Muscle of leg (tissue), 11 donors: ENCODE measurements around the gene LMNA. TPM values are rescaled to one million over a fixed set of nuclear protein-coding genes. Genes with fewer than 3 reads are reported as not detected.

Experiments
- DNase-seq: peaks from one replicate; pipeline ENCODE4 v3.0.0; 2013
- H3K27ac ChIP-seq: one replicate; pipeline ENCODE4 v1.5.1; 2013; ENCODE audit warnings: mild to moderate bottlenecking, low read length, control low read depth
- H3K27me3 ChIP-seq: one replicate; pipeline ENCODE4 v1.6.1; 2013; ENCODE audit warnings: low read length; ENCODE audit not compliant: control insufficient read depth, insufficient read depth
- H3K36me3 ChIP-seq: one replicate; pipeline ENCODE4 v1.6.1; 2013; ENCODE audit warnings: low read length; ENCODE audit not compliant: control insufficient read depth, insufficient read depth
- H3K4me1 ChIP-seq: one replicate; pipeline ENCODE4 v1.6.1; 2013; ENCODE audit warnings: low read length; ENCODE audit not compliant: control insufficient read depth, insufficient read depth
- H3K4me3 ChIP-seq: one replicate; pipeline ENCODE4 v1.5.1; 2013; ENCODE audit warnings: low read length, control low read depth
- H3K9me3 ChIP-seq: replicated peaks from 2 replicates; pipeline ENCODE4 v1.6.1; 2013; ENCODE audit warnings: low read depth, low read length; ENCODE audit not compliant: control insufficient read depth
- WGBS: methylation state at CpG from one replicate; pipeline ENCODE4 v1.1.5; 2013; ENCODE audit warnings: missing lambda C conversion rate; ENCODE audit not compliant: insufficient coverage; 5-methylcytosine and 5-hydroxymethylcytosine counted together
- polyA plus RNA-seq, 8 donors: library from polyadenylated mRNA; unstranded; fragments of 120-200 nt; gene quantifications; one replicate each; pipeline versions ENCODE4 v1.2.1 to v1.2.3, GENCODE V29; 2013; ENCODE audit warnings: inconsistent platforms in 1 of 8, low replicate concordance in 1 of 8; ENCODE audit not compliant: insufficient read length in 8 of 8, insufficient read depth in 1 of 8
- total RNA-seq: library from RNA; stranded (reverse); fragments of 120-200 nt; gene quantifications from one replicate; pipeline ENCODE4 v1.2.4, GENCODE V29; 2013

LMNA gene
- total and polyA plus RNA-seq, 9 donors: 335 to 408 (median 371) TPM

DNA sequence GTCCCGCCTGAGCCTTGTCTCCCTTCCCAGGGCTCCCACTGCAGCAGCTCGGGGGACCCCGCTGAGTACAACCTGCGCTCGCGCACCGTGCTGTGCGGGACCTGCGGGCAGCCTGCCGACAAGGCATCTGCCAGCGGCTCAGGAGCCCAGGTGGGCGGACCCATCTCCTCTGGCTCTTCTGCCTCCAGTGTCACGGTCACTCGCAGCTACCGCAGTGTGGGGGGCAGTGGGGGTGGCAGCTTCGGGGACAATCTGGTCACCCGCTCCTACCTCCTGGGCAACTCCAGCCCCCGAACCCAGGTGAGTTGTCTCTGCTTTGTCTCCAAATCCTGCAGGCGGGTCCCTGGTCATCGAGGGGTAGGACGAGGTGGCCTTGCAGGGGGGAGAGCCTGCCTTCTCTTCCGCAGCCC lies 24.0 kb downstream of the LMNA start:
- no peak for DNase-seq
- Histone ChIP-seq H3K27ac (no peak overlapping the region), H3K27me3 (no peaks in the 10 kb centered on the region), H3K4me3 (no peak overlapping the region), H3K9me3 (no peaks in the 10 kb centered on the region), H3K4me1 (peaks cover 9% of the 10 kb centered on the region), H3K36me3 (peaks cover 75% of the 10 kb centered on the region)
- WGBS: 86% methylated on average over 15 of the region's 22 CpGs

DNA sequence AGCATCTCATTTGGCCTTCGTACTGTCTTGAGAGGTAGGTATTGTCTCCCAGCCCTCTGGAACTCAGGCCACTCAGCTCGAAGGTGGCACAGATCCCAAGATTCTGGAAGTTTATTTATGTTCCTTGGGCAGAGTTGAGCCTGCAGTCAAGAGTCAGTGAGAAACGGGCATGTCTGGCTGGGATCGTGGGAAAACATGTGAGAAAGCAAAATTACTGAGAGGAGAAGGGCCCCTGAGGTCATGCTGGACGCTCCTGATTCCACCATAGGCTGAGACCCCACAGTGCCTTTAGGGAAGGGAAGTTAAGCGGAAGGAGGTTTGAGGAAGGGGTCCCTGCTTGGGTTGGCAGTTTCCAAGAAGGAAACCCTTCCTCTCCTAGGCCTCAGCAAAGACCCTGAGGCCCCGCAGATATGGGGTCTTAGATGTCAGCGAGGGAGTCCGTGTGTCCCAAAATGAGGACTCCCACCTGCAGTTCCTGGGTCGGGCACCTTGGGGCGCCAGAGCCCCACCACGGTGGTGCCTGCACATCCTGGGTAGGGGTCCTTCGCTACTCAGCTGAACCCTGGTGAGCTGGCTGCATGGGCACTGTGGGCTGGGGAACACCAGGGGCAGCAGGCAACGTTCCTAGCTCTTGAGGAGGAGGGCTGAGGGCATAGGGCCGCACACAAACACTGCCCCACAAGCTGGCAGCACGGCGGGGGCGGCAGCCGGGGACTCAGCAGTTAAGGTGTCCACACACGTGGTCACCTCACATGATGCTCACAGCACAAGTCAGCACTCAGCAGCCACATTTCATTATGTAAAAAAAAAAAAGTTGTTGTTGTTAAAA lies 26.6 kb downstream of the LMNA start:
- DNase-seq: peak; percentile 76
- H3K27ac ChIP-seq: peak overlapping the region; percentile 15
- H3K36me3 ChIP-seq: peaks cover 49% of the 10 kb centered on the region
- no peaks in the 10 kb centered on the region for H3K27me3 ChIP-seq
- WGBS: 26% methylated on average over 10 of the region's 20 CpGs
- H3K4me3 ChIP-seq: no peak overlapping the region
- H3K4me1 ChIP-seq: peaks cover 12% of the 10 kb centered on the region
- no peaks in the 10 kb centered on the region for H3K9me3 ChIP-seq

DNA sequence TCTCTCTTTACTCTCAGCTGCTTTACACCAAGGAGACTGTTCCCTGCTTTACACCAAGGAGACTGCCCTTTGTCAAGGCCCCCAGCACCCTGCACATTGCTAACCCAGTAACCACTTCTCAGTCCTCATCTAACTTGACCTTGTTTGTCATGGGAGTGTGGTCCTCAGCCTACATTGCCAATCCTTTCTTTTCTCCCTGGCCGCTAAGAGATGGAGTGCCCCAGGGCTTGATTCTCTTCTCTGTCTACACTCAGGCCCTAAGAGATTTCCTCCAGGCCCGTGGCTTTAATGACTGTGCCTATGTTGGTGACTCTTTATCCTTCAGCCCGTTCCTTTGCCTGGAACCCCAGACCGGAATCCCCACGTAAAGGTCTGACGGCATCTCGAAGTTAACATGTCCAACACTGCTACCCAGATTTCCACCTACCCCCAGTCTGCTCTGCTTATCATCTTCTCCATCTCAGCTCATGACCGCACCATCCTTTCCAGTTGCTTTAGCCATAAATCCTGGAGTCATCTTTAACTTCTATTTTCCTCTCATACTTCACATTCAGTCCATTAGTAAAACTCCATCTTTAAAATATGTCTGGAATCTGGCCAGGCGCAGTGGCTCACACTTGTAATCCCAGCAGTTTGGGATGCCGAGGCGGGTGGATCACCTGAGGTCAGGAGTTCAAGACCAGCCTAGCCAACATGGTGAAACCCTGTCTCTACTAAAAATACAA lies 29.4 kb downstream of the LMNA start:
- no peaks in the 10 kb centered on the region for H3K9me3 ChIP-seq
- no peak overlapping the region for H3K4me3 ChIP-seq
- no peak overlapping the region for H3K27ac ChIP-seq
- DNase-seq: no peak
- H3K36me3 ChIP-seq: peaks cover 21% of the 10 kb centered on the region
- 65% methylated on average over 11 of the region's 11 CpGs for WGBS
- H3K4me1 ChIP-seq: peaks cover 26% of the 10 kb centered on the region
- H3K27me3 ChIP-seq: peaks cover 18% of the 10 kb centered on the region

DNA sequence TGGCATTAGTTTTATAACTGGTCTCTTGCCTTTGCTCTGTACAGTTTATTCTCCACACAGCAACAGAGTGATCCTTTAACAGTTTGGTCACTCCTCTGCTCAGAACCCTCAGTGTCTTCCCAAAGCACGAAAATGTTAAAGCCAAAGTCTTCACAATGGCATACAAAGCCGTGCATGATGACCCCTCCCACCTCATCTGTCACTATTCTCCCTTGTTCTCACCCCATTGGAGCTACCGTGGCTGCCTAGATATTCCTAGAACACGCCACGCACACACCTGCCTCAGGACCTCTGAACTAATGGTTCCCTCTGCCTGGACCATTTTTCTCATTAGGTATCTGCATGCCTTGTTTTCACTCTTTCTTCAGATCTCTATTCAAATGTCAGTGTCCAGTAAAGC lies 30.2 kb downstream of the LMNA start:
- no peak overlapping the region for H3K27ac ChIP-seq
- DNase-seq: no peak
- 56% methylated on average over 5 of the region's 5 CpGs for WGBS
- H3K4me3 ChIP-seq: no peak overlapping the region
- peaks cover 14% of the 10 kb centered on the region for H3K36me3 ChIP-seq
- H3K4me1 ChIP-seq: peaks cover 26% of the 10 kb centered on the region
- peaks cover 26% of the 10 kb centered on the region for H3K27me3 ChIP-seq
- H3K9me3 ChIP-seq: no peaks in the 10 kb centered on the region

DNA sequence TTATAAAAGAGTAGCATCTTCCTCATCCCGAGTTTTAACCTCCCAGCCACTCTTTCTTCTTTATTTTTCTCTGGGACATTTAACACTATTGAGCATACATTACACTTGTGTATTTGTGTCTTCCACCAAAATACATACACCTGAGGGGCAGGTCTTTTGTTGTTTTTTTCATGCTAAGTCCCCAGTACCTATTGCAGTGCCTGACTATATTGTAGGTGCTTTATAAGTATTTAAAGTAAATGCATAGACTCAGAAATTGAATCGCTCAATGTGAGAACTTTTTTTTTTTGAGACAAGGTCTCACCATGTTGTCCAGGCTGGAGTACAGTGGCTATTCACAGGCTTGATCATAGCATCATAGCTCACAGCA lies 31.1 kb downstream of the LMNA start:
- peaks cover 5% of the 10 kb centered on the region for H3K36me3 ChIP-seq
- 60% methylated on average over 1 of the region's 2 CpGs for WGBS

DNA sequence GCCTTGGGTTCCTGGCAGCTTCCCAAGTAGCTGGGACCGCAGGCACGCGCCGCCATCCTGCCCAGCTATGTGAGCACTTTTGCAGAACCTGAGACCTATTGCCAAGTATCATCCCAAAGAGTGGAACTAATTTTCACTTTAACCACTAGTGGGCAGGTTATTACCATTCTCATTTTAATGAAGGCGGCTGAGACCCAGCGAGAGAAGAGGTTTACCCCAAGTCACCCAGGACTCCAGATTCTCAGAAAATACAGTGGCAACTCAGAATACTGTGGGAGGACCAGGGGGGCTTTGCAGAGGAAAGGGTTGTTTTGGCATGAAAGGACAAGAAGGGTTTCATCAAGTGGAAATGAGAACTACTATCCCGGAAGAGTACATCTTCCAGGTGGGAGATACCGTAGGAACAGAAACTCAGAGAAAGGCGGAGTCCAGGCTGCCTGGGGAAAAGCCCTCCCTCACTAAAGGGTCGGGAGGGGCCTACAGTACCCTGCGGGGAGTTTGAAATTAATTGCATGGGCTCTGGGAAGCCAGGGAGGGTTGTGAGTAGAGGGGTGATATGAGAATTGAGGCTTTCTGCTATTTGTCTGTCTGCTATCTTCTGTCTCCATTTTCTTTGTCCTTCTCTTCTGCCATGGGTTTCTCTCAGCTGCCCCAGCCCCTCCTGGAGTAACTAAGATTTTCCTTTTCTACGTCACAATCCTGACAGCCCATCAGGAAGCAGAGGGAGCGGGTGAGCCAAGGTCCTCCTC lies 31.7 kb downstream of the LMNA start:
- Histone ChIP-seq H3K9me3 (no peaks in the 10 kb centered on the region), H3K4me1 (peaks cover 17% of the 10 kb centered on the region), H3K4me3 (no peak overlapping the region), H3K27ac (peak overlapping the region; percentile 47), H3K36me3 (no peaks in the 10 kb centered on the region), H3K27me3 (peaks cover 41% of the 10 kb centered on the region)
- DNase-seq: peak; percentile 91
- WGBS: 0% methylated on average over 7 of the region's 13 CpGs

More for the DNA sequence above, 31.1 kb downstream of the LMNA start:
- Histone ChIP-seq H3K9me3 (no peaks in the 10 kb centered on the region), H3K4me3 (no peak overlapping the region), H3K27me3 (peaks cover 35% of the 10 kb centered on the region), H3K4me1 (peaks cover 21% of the 10 kb centered on the region), H3K27ac (no peak overlapping the region)
- no peak for DNase-seq

DNA sequence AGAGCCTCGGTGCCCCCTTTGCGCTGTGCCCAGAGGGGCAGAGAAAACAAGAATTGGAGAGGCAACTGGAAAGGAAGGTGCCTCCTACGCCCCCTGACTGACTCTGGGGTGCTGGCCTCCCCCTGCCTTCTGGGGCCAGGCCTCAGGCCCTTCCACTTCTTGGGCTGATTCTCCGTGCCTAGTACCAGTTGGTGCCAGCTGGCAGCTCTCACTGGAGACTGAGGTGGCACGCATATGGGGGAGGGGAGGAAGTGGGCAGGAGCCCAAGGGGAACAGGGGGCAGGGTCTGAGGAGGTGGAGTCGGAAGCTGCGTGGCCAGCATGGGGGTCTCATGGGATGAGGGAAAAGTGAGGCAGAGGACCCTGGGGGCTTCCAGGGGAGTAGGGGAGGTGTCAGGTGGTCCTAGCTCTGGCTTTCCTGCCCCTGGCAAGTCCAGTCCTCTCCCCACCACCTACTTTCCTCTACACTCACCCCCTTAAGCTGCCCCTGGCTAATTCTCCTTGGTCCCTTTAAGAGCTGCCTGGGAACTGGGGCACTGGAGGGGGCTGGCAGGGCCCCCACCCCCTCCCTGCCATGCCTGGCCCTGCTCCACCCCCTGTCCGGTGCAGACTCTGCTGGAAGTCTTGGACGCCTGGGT lies 32.4 kb downstream of the LMNA start:
- Histone ChIP-seq H3K4me3 (no peak overlapping the region), H3K9me3 (no peaks in the 10 kb centered on the region), H3K27me3 (peaks cover 43% of the 10 kb centered on the region), H3K27ac (no peak overlapping the region), H3K4me1 (peaks cover 17% of the 10 kb centered on the region), H3K36me3 (no peaks in the 10 kb centered on the region)
- WGBS: 17% methylated on average over 3 of the region's 9 CpGs
- peak; percentile 59 for DNase-seq

DNA sequence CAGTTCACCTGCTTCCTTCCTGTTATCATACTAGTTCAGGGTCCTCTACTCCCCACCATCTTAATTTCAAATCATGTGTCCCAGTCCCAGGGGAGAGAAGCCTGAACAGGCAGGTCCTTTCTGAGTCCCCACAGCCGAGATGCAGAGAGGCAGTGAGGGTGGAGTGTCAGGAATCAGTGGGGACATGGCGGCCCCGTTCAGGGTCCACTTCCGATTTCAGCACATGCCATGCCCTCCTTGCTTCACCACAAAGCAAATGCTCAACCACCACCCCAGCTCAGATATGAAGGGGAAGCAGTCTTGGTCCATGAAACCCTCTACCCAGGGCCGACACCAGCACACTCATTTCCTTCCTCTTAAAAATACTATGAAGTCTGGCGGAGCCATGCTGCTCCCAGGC lies 33.7 kb downstream of the LMNA start:
- H3K27me3 ChIP-seq: peaks cover 45% of the 10 kb centered on the region
- peaks cover 17% of the 10 kb centered on the region for H3K4me1 ChIP-seq
- H3K27ac ChIP-seq: no peak overlapping the region
- H3K9me3 ChIP-seq: no peaks in the 10 kb centered on the region
- WGBS: no CpG with 5 or more reads among the region's 6 CpGs
- DNase-seq: peak; percentile 33
- no peak overlapping the region for H3K4me3 ChIP-seq
- no peaks in the 10 kb centered on the region for H3K36me3 ChIP-seq

DNA sequence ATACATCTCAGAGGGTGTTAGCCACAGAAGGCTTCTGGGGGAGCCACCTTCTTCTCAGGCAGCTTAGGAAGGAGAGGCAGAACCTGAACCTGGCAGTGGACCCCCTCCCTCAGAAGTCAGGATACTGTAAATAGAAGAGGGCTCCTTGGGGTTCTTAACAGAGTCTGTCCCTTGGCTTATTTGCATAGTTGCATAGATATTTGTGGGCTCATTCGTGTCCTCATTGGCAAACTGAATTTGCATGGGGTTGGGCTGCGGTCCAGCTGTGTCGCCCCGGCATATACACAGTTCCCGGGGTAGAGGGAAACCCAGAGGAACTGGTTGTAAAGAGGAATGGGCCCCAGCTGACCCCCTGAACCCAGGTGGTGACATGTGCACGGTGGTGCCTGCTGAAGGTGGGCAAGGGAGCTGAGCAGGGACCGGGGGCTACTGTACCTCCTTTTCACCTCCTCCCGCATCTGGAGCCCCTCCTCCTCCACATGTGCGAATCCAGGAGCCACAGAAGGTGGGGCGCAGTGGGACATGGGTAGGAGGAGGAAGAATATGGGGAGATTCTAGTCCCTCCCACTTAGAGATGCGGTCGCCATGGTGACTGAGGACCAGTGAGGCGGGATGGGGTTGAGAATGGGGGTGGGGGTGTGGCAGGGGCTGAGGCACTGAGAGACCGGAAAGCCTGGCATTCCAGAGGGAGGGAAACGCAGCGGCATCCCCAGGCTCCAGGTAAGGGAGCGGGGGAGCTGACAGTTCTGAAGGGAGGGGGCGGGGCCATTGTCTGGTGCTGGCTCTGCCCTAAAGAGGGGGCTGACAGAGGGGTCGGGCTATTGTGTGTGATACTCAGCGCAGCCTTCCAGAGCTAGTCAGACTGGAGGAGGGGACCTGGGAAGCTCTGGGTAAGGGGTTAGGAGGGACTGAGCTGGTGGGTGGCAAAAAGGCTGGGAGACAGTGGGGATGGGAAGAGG lies 35.1 kb downstream of the LMNA start:
- Histone ChIP-seq H3K9me3 (no peaks in the 10 kb centered on the region), H3K4me1 (peaks cover 17% of the 10 kb centered on the region), H3K27me3 (peaks cover 46% of the 10 kb centered on the region), H3K36me3 (no peaks in the 10 kb centered on the region), H3K27ac (no peak overlapping the region), H3K4me3 (no peak overlapping the region)
- no peak for DNase-seq
- 14% methylated on average over 7 of the region's 20 CpGs for WGBS
